ENCODE measurements around the gene PAK1.

Gene PAK1

GRCh38 chr11:77436506-77436905 lies 37.4 kb downstream of the PAK1 start:
- no peaks in the 10 kb centered on the region for H3K9me3 Mint-ChIP-seq
- H3K4me1 Mint-ChIP-seq (ENCODE audit: low read depth) = peaks cover 5% of the 10 kb centered on the region
- no peak for DNase-seq
- H3K27ac Mint-ChIP-seq = no peak overlapping the region
- H3K4me3 Mint-ChIP-seq = no peak overlapping the region
- peaks cover 2% of the 10 kb centered on the region for H3K27me3 Mint-ChIP-seq
- H3K36me3 Mint-ChIP-seq (ENCODE audit: low read depth) = no peaks in the 10 kb centered on the region

GRCh38 chr11:77435972-77436371 lies 37.9 kb downstream of the PAK1 start:
- no peaks in the 10 kb centered on the region for H3K36me3 Mint-ChIP-seq (ENCODE audit: low read depth)
- H3K27ac Mint-ChIP-seq = no peak overlapping the region

GRCh38 chr11:77431813-77432212 lies 42.1 kb downstream of the PAK1 start:
- Mint-ChIP-seq H3K36me3 (ENCODE audit: low read depth) (no peaks in the 10 kb centered on the region), H3K4me3 (no peak overlapping the region), H3K9me3 (no peaks in the 10 kb centered on the region), H3K27ac (no peak overlapping the region), H3K27me3 (peaks cover 10% of the 10 kb centered on the region), H3K4me1 (ENCODE audit: low read depth) (peaks cover 8% of the 10 kb centered on the region)
- DNase-seq = no peak

More at GRCh38 chr11:77435972-77436371, 37.9 kb downstream of the PAK1 start:
- H3K4me1 Mint-ChIP-seq (ENCODE audit: low read depth) = peaks cover 8% of the 10 kb centered on the region
- no peak for DNase-seq
- no peak overlapping the region for H3K4me3 Mint-ChIP-seq
- H3K9me3 Mint-ChIP-seq = no peaks in the 10 kb centered on the region
- peaks cover 2% of the 10 kb centered on the region for H3K27me3 Mint-ChIP-seq

- Mint-ChIP-seq H3K4me3 (no peak overlapping the region), H3K4me1 (ENCODE audit: low read depth) (peaks cover 8% of the 10 kb centered on the region), H3K27ac (no peak overlapping the region), H3K36me3 (ENCODE audit: low read depth) (no peaks in the 10 kb centered on the region), H3K9me3 (no peaks in the 10 kb centered on the region), H3K27me3 (peaks cover 11% of the 10 kb centered on the region)
- no peak for DNase-seq
These were observed 45.3 kb downstream of the PAK1 start for GRCh38 chr11:77428598-77428997.

GRCh38 chr11:77425346-77425745 lies 48.5 kb downstream of the PAK1 start:
- DNase-seq = no peak
- Mint-ChIP-seq H3K4me3 (no peak overlapping the region), H3K36me3 (ENCODE audit: low read depth) (no peaks in the 10 kb centered on the region), H3K4me1 (ENCODE audit: low read depth) (no peaks in the 10 kb centered on the region), H3K27ac (no peak overlapping the region), H3K9me3 (no peaks in the 10 kb centered on the region), H3K27me3 (peaks cover 11% of the 10 kb centered on the region)

- H3K27ac Mint-ChIP-seq = no peak overlapping the region
- DNase-seq = no peak
- H3K4me3 Mint-ChIP-seq = no peak overlapping the region
- H3K27me3 Mint-ChIP-seq = peaks cover 11% of the 10 kb centered on the region
- no peaks in the 10 kb centered on the region for H3K9me3 Mint-ChIP-seq
- no peaks in the 10 kb centered on the region for H3K4me1 Mint-ChIP-seq (ENCODE audit: low read depth)
- H3K36me3 Mint-ChIP-seq (ENCODE audit: low read depth) = no peaks in the 10 kb centered on the region
These were observed 49.2 kb downstream of the PAK1 start for GRCh38 chr11:77424644-77425043.

GRCh38 chr11:77423624-77424023 lies 50.3 kb downstream of the PAK1 start:
- Mint-ChIP-seq H3K9me3 (no peaks in the 10 kb centered on the region), H3K27me3 (peaks cover 10% of the 10 kb centered on the region)
- no peak for DNase-seq

GRCh38 chr11:77422687-77423086 lies 51.2 kb downstream of the PAK1 start:
- DNase-seq = no peak
- Mint-ChIP-seq H3K27ac (no peak overlapping the region), H3K9me3 (no peaks in the 10 kb centered on the region), H3K36me3 (ENCODE audit: low read depth) (no peaks in the 10 kb centered on the region), H3K4me3 (no peak overlapping the region), H3K4me1 (ENCODE audit: low read depth) (peaks cover 6% of the 10 kb centered on the region), H3K27me3 (peaks cover 3% of the 10 kb centered on the region)

More at GRCh38 chr11:77423624-77424023, 50.3 kb downstream of the PAK1 start:
- Mint-ChIP-seq H3K27ac (no peak overlapping the region), H3K4me1 (ENCODE audit: low read depth) (peaks cover 1% of the 10 kb centered on the region), H3K4me3 (no peak overlapping the region), H3K36me3 (ENCODE audit: low read depth) (no peaks in the 10 kb centered on the region)

- Mint-ChIP-seq H3K27ac (no peak overlapping the region), H3K27me3 (peaks cover 3% of the 10 kb centered on the region), H3K36me3 (ENCODE audit: low read depth) (no peaks in the 10 kb centered on the region), H3K9me3 (no peaks in the 10 kb centered on the region), H3K4me1 (ENCODE audit: low read depth) (peaks cover 6% of the 10 kb centered on the region), H3K4me3 (no peak overlapping the region)
- DNase-seq = no peak
These were observed 52.7 kb downstream of the PAK1 start for GRCh38 chr11:77421041-77421723.

GRCh38 chr11:77418971-77419597 lies 54.8 kb downstream of the PAK1 start:
- DNase-seq = no peak
- no peak overlapping the region for H3K27ac Mint-ChIP-seq
- peaks cover 6% of the 10 kb centered on the region for H3K4me1 Mint-ChIP-seq (ENCODE audit: low read depth)

GRCh38 chr11:77418155-77418970 lies 55.5 kb downstream of the PAK1 start:
- no peaks in the 10 kb centered on the region for H3K9me3 Mint-ChIP-seq

More at GRCh38 chr11:77418971-77419597, 54.8 kb downstream of the PAK1 start:
- no peak overlapping the region for H3K4me3 Mint-ChIP-seq
- H3K36me3 Mint-ChIP-seq (ENCODE audit: low read depth) = no peaks in the 10 kb centered on the region
- no peaks in the 10 kb centered on the region for H3K9me3 Mint-ChIP-seq
- no peaks in the 10 kb centered on the region for H3K27me3 Mint-ChIP-seq

GRCh38 chr11:77416357-77416756 lies 57.5 kb downstream of the PAK1 start:
- no peak overlapping the region for H3K4me3 Mint-ChIP-seq
- H3K27ac Mint-ChIP-seq = no peak overlapping the region
- H3K4me1 Mint-ChIP-seq (ENCODE audit: low read depth) = peaks cover 18% of the 10 kb centered on the region
- H3K36me3 Mint-ChIP-seq (ENCODE audit: low read depth) = no peaks in the 10 kb centered on the region
- H3K27me3 Mint-ChIP-seq = no peaks in the 10 kb centered on the region
- H3K9me3 Mint-ChIP-seq = no peaks in the 10 kb centered on the region
- no peak for DNase-seq

More at GRCh38 chr11:77418155-77418970, 55.5 kb downstream of the PAK1 start:
- H3K27ac Mint-ChIP-seq = no peak overlapping the region
- DNase-seq = no peak
- H3K4me1 Mint-ChIP-seq (ENCODE audit: low read depth) = peaks cover 6% of the 10 kb centered on the region
- no peak overlapping the region for H3K4me3 Mint-ChIP-seq
- H3K36me3 Mint-ChIP-seq (ENCODE audit: low read depth) = no peaks in the 10 kb centered on the region
- no peaks in the 10 kb centered on the region for H3K27me3 Mint-ChIP-seq

GRCh38 chr11:77413850-77414460 lies 59.9 kb downstream of the PAK1 start:
- no peaks in the 10 kb centered on the region for H3K27me3 Mint-ChIP-seq
- peaks cover 38% of the 10 kb centered on the region for H3K4me1 Mint-ChIP-seq (ENCODE audit: low read depth)
- H3K9me3 Mint-ChIP-seq = no peaks in the 10 kb centered on the region
- no peak for DNase-seq
- H3K27ac Mint-ChIP-seq = no peak overlapping the region
- H3K4me3 Mint-ChIP-seq = no peak overlapping the region
- peaks cover 3% of the 10 kb centered on the region for H3K36me3 Mint-ChIP-seq (ENCODE audit: low read depth)

GRCh38 chr11:77412814-77413213 lies 61.1 kb downstream of the PAK1 start:
- no peak overlapping the region for H3K27ac Mint-ChIP-seq
- no peak for DNase-seq
- peaks cover 41% of the 10 kb centered on the region for H3K4me1 Mint-ChIP-seq (ENCODE audit: low read depth)
- H3K9me3 Mint-ChIP-seq = no peaks in the 10 kb centered on the region
- peak overlapping the region; percentile 92 for H3K4me3 Mint-ChIP-seq
- no peaks in the 10 kb centered on the region for H3K27me3 Mint-ChIP-seq
- peaks cover 3% of the 10 kb centered on the region for H3K36me3 Mint-ChIP-seq (ENCODE audit: low read depth)

Data from activated T-cell treated with anti-CD3 and anti-CD28 coated beads, Interleukin-2, amount 50 U/mL, for 24 hours (primary cell).